Measurements from ENCODE around the gene KRTAP9-3. TPM values are rescaled to one million over a fixed set of nuclear protein-coding genes. Genes with fewer than 3 reads are reported as not detected.

KRTAP9-3 gene
- total RNA-seq, 2 donors from 2014 or later, result not detected

Other genes starting within 250 kb of the KRTAP9-3 start
- gene KRT40, start 248.1 kb upstream of the KRTAP9-3 start, total RNA-seq, result not detected
- gene KRTAP3-3, start 238.3 kb upstream of the KRTAP9-3 start, total RNA-seq, result not detected
- gene KRTAP3-2, start 232.5 kb upstream of the KRTAP9-3 start, total RNA-seq, result not detected
- not detected for gene KRTAP3-1, start 223.3 kb upstream of the KRTAP9-3 start, total RNA-seq
- gene KRTAP1-5, start 205.2 kb upstream of the KRTAP9-3 start, total RNA-seq, result not detected
- gene KRTAP1-4, start 202.3 kb upstream of the KRTAP9-3 start, total RNA-seq, result not detected
- gene KRTAP1-3, start 197.6 kb upstream of the KRTAP9-3 start, total RNA-seq, result not detected
- not detected for gene KRTAP1-1, start 191.0 kb upstream of the KRTAP9-3 start, total RNA-seq
- not detected for gene KRTAP2-1, start 185.1 kb upstream of the KRTAP9-3 start, total RNA-seq
- gene KRTAP2-2, start 177.2 kb upstream of the KRTAP9-3 start, total RNA-seq, result not detected
- not detected for gene KRTAP2-3, start 172.3 kb upstream of the KRTAP9-3 start, total RNA-seq
- gene KRTAP2-4, start 166.6 kb upstream of the KRTAP9-3 start, total RNA-seq, result not detected
- gene KRTAP4-7, start 148.3 kb upstream of the KRTAP9-3 start, total RNA-seq, result not detected
- not detected for gene KRTAP4-8, start 134.3 kb upstream of the KRTAP9-3 start, total RNA-seq
- not detected for gene KRTAP4-16, start 130.2 kb upstream of the KRTAP9-3 start, total RNA-seq
- not detected for gene KRTAP4-9, start 127.1 kb upstream of the KRTAP9-3 start, total RNA-seq
- gene KRTAP4-11, start 114.1 kb upstream of the KRTAP9-3 start, total RNA-seq, result not detected
- gene KRTAP4-12, start 108.3 kb upstream of the KRTAP9-3 start, total RNA-seq, result not detected
- gene KRTAP4-6, start 91.9 kb upstream of the KRTAP9-3 start, total RNA-seq, result not detected
- gene KRTAP4-5, start 82.6 kb upstream of the KRTAP9-3 start, total RNA-seq, result not detected
- gene KRTAP4-4, start 71.7 kb upstream of the KRTAP9-3 start, total RNA-seq, result not detected
- not detected for gene KRTAP4-3, start 64.2 kb upstream of the KRTAP9-3 start, total RNA-seq
- not detected for gene KRTAP4-2, start 54.2 kb upstream of the KRTAP9-3 start, total RNA-seq
- not detected for gene KRTAP4-1, start 47.5 kb upstream of the KRTAP9-3 start, total RNA-seq
- not detected for gene KRTAP9-1, start 42.6 kb upstream of the KRTAP9-3 start, total RNA-seq
- not detected for gene KRTAP9-2, start 5.8 kb upstream of the KRTAP9-3 start, total RNA-seq
- not detected for gene KRTAP9-8, start 5.5 kb downstream of the KRTAP9-3 start, total RNA-seq
- not detected for gene KRTAP9-4, start 17.2 kb downstream of the KRTAP9-3 start, total RNA-seq
- not detected for gene KRTAP9-9, start 22.9 kb downstream of the KRTAP9-3 start, total RNA-seq
- gene KRTAP9-6, start 32.9 kb downstream of the KRTAP9-3 start, total RNA-seq, result not detected
- gene KRTAP9-7, start 43.2 kb downstream of the KRTAP9-3 start, total RNA-seq, result not detected
- gene KRTAP29-1, start 70.4 kb downstream of the KRTAP9-3 start, total RNA-seq, result not detected
- gene KRTAP16-1, start 76.9 kb downstream of the KRTAP9-3 start, total RNA-seq, result not detected
- gene KRTAP17-1, start 83.3 kb downstream of the KRTAP9-3 start, total RNA-seq, result not detected
- not detected for gene KRT33A, start 118.4 kb downstream of the KRTAP9-3 start, total RNA-seq
- gene KRT33B, start 137.4 kb downstream of the KRTAP9-3 start, total RNA-seq, result not detected
- not detected for gene KRT34, start 149.9 kb downstream of the KRTAP9-3 start, total RNA-seq
- gene KRT31, start 165.2 kb downstream of the KRTAP9-3 start, total RNA-seq, result not detected
- not detected for gene KRT37, start 192.1 kb downstream of the KRTAP9-3 start, total RNA-seq
- not detected for gene KRT38, start 208.5 kb downstream of the KRTAP9-3 start, total RNA-seq
- under 1 TPM in 1 of 2 donors, not detected in 1; 0.23 TPM for gene KRT32, start 234.9 kb downstream of the KRTAP9-3 start, total RNA-seq
- gene KRT35, start 248.7 kb downstream of the KRTAP9-3 start, total RNA-seq, result not detected